Activated CD4-positive, alpha-beta memory T cell treated with anti-CD3 and anti-CD28 coated beads for 36 hours (primary cell): Measurements from ENCODE around the gene SERF2. TPM values are rescaled to one million over a fixed set of nuclear protein-coding genes. Genes with fewer than 3 reads are reported as not detected.
A peak's percentile ranks its signal among the peaks of the same experiment; 100 is the strongest.
"Not testable (repeated sequence)": the region's sequence is repeated elsewhere in the genome, so short reads cannot be mapped to it uniquely, and the experiment has no call there.

Experiments
- CTCF ChIA-PET: fragments of 350-600 bp; sonication (Branson Sonifier 250); formaldehyde crosslinking; loops from one replicate; lab custom pipeline; 2021; ENCODE audit warnings: antibody characterized with exemption, inconsistent platforms; lab: Charles Lee
- POLR2A ChIA-PET: fragments of 350-600 bp; sonication (Branson Sonifier 250); formaldehyde crosslinking; loops from one replicate; lab custom pipeline; 2021; ENCODE audit warnings: antibody characterized with exemption; lab: Charles Lee
- DNase-seq: peaks from one replicate; pipeline ENCODE4 v3.0.0-alpha.2; 2020
- H3K27ac Mint-ChIP-seq: one replicate; pipeline ENCODE4 v1.8.0; 2021; ENCODE audit warnings: mixed read lengths
- H3K27me3 Mint-ChIP-seq: one replicate; pipeline ENCODE4 v1.8.0; 2021; ENCODE audit warnings: mixed read lengths
- H3K36me3 Mint-ChIP-seq: one replicate; pipeline ENCODE4 v1.8.0; 2021; ENCODE audit warnings: mixed read lengths
- H3K4me1 Mint-ChIP-seq: one replicate; pipeline ENCODE4 v1.8.0; 2021; ENCODE audit warnings: low read depth, mixed read lengths
- H3K4me3 Mint-ChIP-seq: one replicate; pipeline ENCODE4 v1.8.0; 2021; ENCODE audit warnings: mild to moderate bottlenecking, mixed read lengths
- H3K9me3 Mint-ChIP-seq: one replicate; pipeline ENCODE4 v1.8.0; 2021; ENCODE audit warnings: mixed read lengths
- intact Hi-C: fragments of 100-400 bp; cut with micrococcal nuclease; formaldehyde crosslinking; loops from one replicate; pipeline ENCODE4 v1.15.1; 2023
- microRNA-seq: library from miRNA; unstranded; fragments of <30 nt; microRNA quantifications from one replicate; pipeline ENCODE4 v1.2.0, GENCODE V29; 2022; ENCODE audit warnings: borderline number of aligned reads, borderline microRNAs expressed, borderline replicate concordance
- total RNA-seq, 2 experiments: library from RNA; stranded (reverse); gene quantifications; one replicate each; pipeline ENCODE4 v1.2.3, GENCODE V29; 2021

SERF2 gene
- total RNA-seq, 2 experiments from 2014 or later: 787 to 817 TPM

- H3K27me3 Mint-ChIP-seq, DNase-seq, H3K9me3 Mint-ChIP-seq, intact Hi-C loops, H3K27ac Mint-ChIP-seq, CTCF ChIA-PET: not testable (repeated sequence)
- POLR2A ChIA-PET: interaction anchor here (1.6 kb wide), 1 partner anchor 82 kb away, joined by 3 read pairs; no protein-coding TSS in a partner anchor
- H3K4me1 Mint-ChIP-seq: peaks cover 34% of the 10 kb centered on the region
- peak overlapping the region; percentile 35 for H3K4me3 Mint-ChIP-seq
- peaks cover 61% of the 10 kb centered on the region for H3K36me3 Mint-ChIP-seq
Observed at GRCh38 chr15:43831519-43832052, 39.5 kb downstream of the SERF2 start.

GRCh38 chr15:43832485-43832884 is 40.4 kb downstream of the SERF2 start:
- intact Hi-C loops, H3K27me3 Mint-ChIP-seq, H3K4me3 Mint-ChIP-seq, DNase-seq, POLR2A ChIA-PET, H3K9me3 Mint-ChIP-seq, CTCF ChIA-PET: not testable (repeated sequence)
- peaks cover 34% of the 10 kb centered on the region for H3K4me1 Mint-ChIP-seq
- peak overlapping the region; percentile 2 for H3K27ac Mint-ChIP-seq
- peaks cover 59% of the 10 kb centered on the region for H3K36me3 Mint-ChIP-seq

GRCh38 chr15:43845421-43845820 is 53.3 kb downstream of the SERF2 start:
- H3K27me3 Mint-ChIP-seq: no peaks in the 10 kb centered on the region
- intact Hi-C loops: no loop called here
- no peak overlapping the region for H3K27ac Mint-ChIP-seq
- ChIA-PET CTCF (no interaction called here), POLR2A (interaction anchor here (0.6 to 0.7 kb wide), 2 partner anchors 13 to 36 kb away, joined by 3 to 7 read pairs; no protein-coding TSS in a partner anchor)
- H3K4me1 Mint-ChIP-seq: no peaks in the 10 kb centered on the region
- no peak overlapping the region for H3K4me3 Mint-ChIP-seq
- no peaks in the 10 kb centered on the region for H3K9me3 Mint-ChIP-seq
- DNase-seq: no peak
- peaks cover 45% of the 10 kb centered on the region for H3K36me3 Mint-ChIP-seq

Small RNA genes lying within 50 kb of the gene (microRNA-seq; reads per million reads assigned to microRNA genes)
- gene MIR1282: not detected

Other genes with a start within 250 kb of the SERF2 start
- 10 to 100 TPM; 38.6 to 44.2 TPM for gene PPIP5K1, start 202.1 kb upstream of the SERF2 start, total RNA-seq
- gene CKMT1B, start 198.3 kb upstream of the SERF2 start, total RNA-seq: under 1 TPM in 1 of 2 experiments, not detected in 1; 0.36 TPM
- gene STRC, start 173.5 kb upstream of the SERF2 start, total RNA-seq: under 1 TPM; 0.44 to 0.57 TPM
- gene CATSPER2, start 143.5 kb upstream of the SERF2 start, total RNA-seq: 1 to 10 TPM; 5.1 to 5.5 TPM
- under 1 TPM; 0.33 to 0.41 TPM for gene CKMT1A, start 98.5 kb upstream of the SERF2 start, total RNA-seq
- 100 to 1,000 TPM; 286 to 291 TPM for gene PDIA3, start 45.9 kb upstream of the SERF2 start, total RNA-seq
- 1 to 10 TPM; 2.4 to 2.9 TPM for gene ELL3, start 15.4 kb upstream of the SERF2 start, total RNA-seq
- gene SERINC4, start 7.9 kb downstream of the SERF2 start, total RNA-seq: under 1 TPM; 0.10 to 0.15 TPM
- 10 to 100 TPM; 16.7 to 19.1 TPM for gene HYPK, start 8.3 kb downstream of the SERF2 start, total RNA-seq
- 10 to 100 TPM; 37.2 to 38.0 TPM for gene MFAP1, start 32.4 kb downstream of the SERF2 start, total RNA-seq
- 10 to 100 TPM; 89.9 to 93.2 TPM for gene WDR76, start 34.7 kb downstream of the SERF2 start, total RNA-seq